ENCODE measurements around the gene GSN. TPM values are rescaled to one million over a fixed set of nuclear protein-coding genes. Genes with fewer than 3 reads are reported as not detected.

GSN gene
- total and polyA plus RNA-seq, 2 donors (not counting 1 experiment from before 2014, with no cell fraction given): 38.4 to 45.4 TPM

GRCh38 chr9:121353241-121354061 lies 85.5 kb downstream of the GSN start:
- no peaks in the 10 kb centered on the region for H3K79me2 ChIP-seq (ENCODE audit: control insufficient read depth, insufficient read depth, low read length)
- POLR2A ChIA-PET: interaction anchor here (0.6 kb wide), 1 partner anchor 147 kb away, joined by 4 read pairs; no protein-coding TSS in a partner anchor
- 58% methylated on average over 8 of the region's 9 CpGs for WGBS (ENCODE audit: insufficient coverage)
- TF ChIP-seq CTCF (IDR thresholded peaks at IDR 0.05) (no peak), EZH2 (IDR thresholded peaks at IDR 0.05; ENCODE audit: borderline replicate concordance, insufficient read depth, low read depth, low read length, poor library complexity, severe bottlenecking) (no peak)
- DNase-seq (peak; percentile 19), ATAC-seq (ENCODE audit: low read depth) (peak; percentile 33)
- CTCF ChIA-PET: interaction anchor here (2.0 kb wide), 1 partner anchor 8 kb away, joined by 5 read pairs; no protein-coding TSS in a partner anchor
- no peaks in the 10 kb centered on the region for H4K20me1 ChIP-seq (ENCODE audit: control insufficient read depth, insufficient read depth, low read length, poor library complexity, severe bottlenecking)
- no peaks in the 10 kb centered on the region for H3K27me3 Mint-ChIP-seq
- peaks cover 9% of the 10 kb centered on the region for H3K4me1 Mint-ChIP-seq
- H3K4me1 ChIP-seq (ENCODE audit: control insufficient read depth in 2 of 2, insufficient read depth in 2 of 2, low read length in 2 of 2): peaks cover 0 to 3% of the 10 kb centered on the region in 2 donors
- H3K9me3 ChIP-seq (ENCODE audit: control extremely low read depth in 1 of 3, control insufficient read depth in 2 of 3, insufficient read depth in 1 of 3, low read length in 2 of 3): no peaks in the 10 kb centered on the region
- peak overlapping the region; percentile 4 for H3K27ac Mint-ChIP-seq
- no peak overlapping the region for H3K4me3 Mint-ChIP-seq
- H3K27me3 ChIP-seq (replicated peaks in 1 of 4; ENCODE audit: control extremely low read depth in 1 of 4, control insufficient read depth in 3 of 4, insufficient read depth in 4 of 4, low read length in 3 of 4): no peaks in the 10 kb centered on the region
- H3K9me3 Mint-ChIP-seq (ENCODE audit: insufficient read depth): no peaks in the 10 kb centered on the region
- intact Hi-C loops (cut with micrococcal nuclease): no loop called here
- H2AFZ ChIP-seq (ENCODE audit: insufficient read depth, low read depth, low read length, poor library complexity, severe bottlenecking): peak overlapping the region; percentile 22
- peak overlapping the region; percentile 1 for H3K4me2 ChIP-seq (replicated peaks; ENCODE audit: low read depth, low read length, poor library complexity, severe bottlenecking)
- no peak overlapping the region for H3K27ac ChIP-seq (ENCODE audit: low read length in 2 of 2)
- no peak overlapping the region for H3K9ac ChIP-seq (ENCODE audit: low read length)
- no peaks in the 10 kb centered on the region for H3K36me3 ChIP-seq (replicated peaks in 1 of 2; ENCODE audit: control extremely low read depth in 1 of 2, control insufficient read depth in 1 of 2, extremely low read depth in 1 of 2, insufficient read depth in 2 of 2, low read length in 1 of 2)
- peak overlapping the region in 1 of 5 experiments; percentile 16 for H3K4me3 ChIP-seq (ENCODE audit: control extremely low read depth in 1 of 5, extremely low read depth in 1 of 5, insufficient read depth in 1 of 5, low read depth in 2 of 5, low read length in 4 of 5)

- Mint-ChIP-seq H3K9me3 (ENCODE audit: insufficient read depth) (no peaks in the 10 kb centered on the region), H3K4me3 (no peak overlapping the region), H3K27ac (no peak overlapping the region), H3K4me1 (peaks cover 16% of the 10 kb centered on the region), H3K27me3 (no peaks in the 10 kb centered on the region)
- Histone ChIP-seq H2AFZ (ENCODE audit: insufficient read depth, low read depth, low read length, poor library complexity, severe bottlenecking) (no peak overlapping the region), H3K9ac (ENCODE audit: low read length) (no peak overlapping the region), H3K27me3 (replicated peaks in 1 of 4; ENCODE audit: control extremely low read depth in 1 of 4, control insufficient read depth in 3 of 4, insufficient read depth in 4 of 4, low read length in 3 of 4) (no peaks in the 10 kb centered on the region), H3K9me3 (ENCODE audit: control extremely low read depth in 1 of 3, control insufficient read depth in 2 of 3, insufficient read depth in 1 of 3, low read length in 2 of 3) (no peaks in the 10 kb centered on the region), H3K4me1 (ENCODE audit: control insufficient read depth in 2 of 2, insufficient read depth in 2 of 2, low read length in 2 of 2) (peaks cover 3 to 9% of the 10 kb centered on the region in 2 donors), H3K4me3 (ENCODE audit: control extremely low read depth in 1 of 5, extremely low read depth in 1 of 5, insufficient read depth in 1 of 5, low read depth in 2 of 5, low read length in 4 of 5) (no peak overlapping the region), H3K36me3 (replicated peaks in 1 of 2; ENCODE audit: control extremely low read depth in 1 of 2, control insufficient read depth in 1 of 2, extremely low read depth in 1 of 2, insufficient read depth in 2 of 2, low read length in 1 of 2) (no peaks in the 10 kb centered on the region), H3K79me2 (ENCODE audit: control insufficient read depth, insufficient read depth, low read length) (no peaks in the 10 kb centered on the region), H3K27ac (ENCODE audit: low read length in 2 of 2) (no peak overlapping the region), H4K20me1 (ENCODE audit: control insufficient read depth, insufficient read depth, low read length, poor library complexity, severe bottlenecking) (no peaks in the 10 kb centered on the region), H3K4me2 (replicated peaks; ENCODE audit: low read depth, low read length, poor library complexity, severe bottlenecking) (peak overlapping the region; percentile 1)
- CTCF ChIA-PET: interaction anchor here (1.3 to 2.0 kb wide), 2 partner anchors 9 to 34 kb away, joined by 5 read pairs; no protein-coding TSS in a partner anchor
- POLR2A ChIA-PET: no interaction called here
- no CpG with 5 or more reads among the region's 5 CpGs for WGBS (ENCODE audit: insufficient coverage)
- no peak for ATAC-seq (ENCODE audit: low read depth)
- no peak for DNase-seq
- intact Hi-C loops (cut with micrococcal nuclease): no loop called here
- no peak for TF ChIP-seq EZH2 (IDR thresholded peaks at IDR 0.05; ENCODE audit: borderline replicate concordance, insufficient read depth, low read depth, low read length, poor library complexity, severe bottlenecking)
- no peak for TF ChIP-seq CTCF (IDR thresholded peaks at IDR 0.05)
These were observed 86.2 kb downstream of the GSN start for GRCh38 chr9:121354141-121354540.
